ENCODE results near the gene AGPAT2. TPM values are rescaled to one million over a fixed set of nuclear protein-coding genes. Genes with fewer than 3 reads are reported as not detected.

AGPAT2 gene
- total RNA-seq, 1 donor from 2014 or later: 30.8 TPM

DNA sequence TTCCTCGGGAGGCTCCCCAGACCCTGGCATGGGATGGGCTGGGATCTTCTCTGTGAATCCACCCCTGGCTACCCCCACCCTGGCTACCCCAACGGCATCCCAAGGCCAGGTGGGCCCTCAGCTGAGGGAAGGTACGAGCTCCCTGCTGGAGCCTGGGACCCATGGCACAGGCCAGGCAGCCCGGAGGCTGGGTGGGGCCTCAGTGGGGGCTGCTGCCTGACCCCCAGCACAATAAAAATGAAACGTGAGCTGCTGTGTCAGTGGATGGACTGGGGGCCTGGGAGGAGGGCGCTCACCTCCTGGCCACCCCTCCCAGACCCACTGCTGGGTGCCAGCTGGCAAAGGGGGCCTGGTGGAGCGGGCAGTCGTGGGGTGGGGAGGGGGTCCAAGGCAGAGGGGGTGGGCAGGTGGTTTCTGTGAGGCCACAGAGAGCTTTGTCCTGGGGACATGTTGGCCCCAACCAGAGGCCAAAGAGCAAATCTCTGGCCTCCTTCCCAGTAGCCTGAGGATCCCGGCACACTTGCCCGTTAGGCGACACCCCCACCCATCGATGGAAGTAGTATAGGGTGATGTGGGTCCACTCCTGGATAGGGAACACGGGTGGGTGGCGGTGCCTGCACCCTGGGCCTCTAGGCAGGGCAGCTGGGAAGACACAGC, 14.7 kb downstream of the AGPAT2 start:
- H3K79me2 ChIP-seq (ENCODE audit: insufficient read depth, low read length): no peaks in the 10 kb centered on the region
- H3K27me3 ChIP-seq (ENCODE audit: insufficient read depth, low read length): no peaks in the 10 kb centered on the region
- no peak for TF ChIP-seq EZH2 (IDR thresholded peaks at IDR 0.05; ENCODE audit: insufficient read depth, low read length)
- no peak overlapping the region for H3K27ac ChIP-seq (ENCODE audit: low read depth, low read length)
- H3K4me2 ChIP-seq (ENCODE audit: low read length): no peak overlapping the region
- Mint-ChIP-seq H3K27me3 (ENCODE audit: low read depth, unreplicated experiment) (no peaks in the 10 kb centered on the region), H3K9me3 (ENCODE audit: unreplicated experiment) (no peaks in the 10 kb centered on the region), H3K27ac (ENCODE audit: unreplicated experiment) (no peak overlapping the region), H3K36me3 (ENCODE audit: low read depth, unreplicated experiment) (no peaks in the 10 kb centered on the region), H3K4me3 (ENCODE audit: unreplicated experiment) (no peak overlapping the region), H3K4me1 (ENCODE audit: low read depth, unreplicated experiment) (no peaks in the 10 kb centered on the region)
- no peaks in the 10 kb centered on the region for H3K36me3 ChIP-seq (ENCODE audit: insufficient read depth, low read length)
- DNase-seq (ENCODE audit: low read depth) (no peak), FAIRE-seq (no peak)
- H2AFZ ChIP-seq (ENCODE audit: low read depth, low read length): no peak overlapping the region
- H3K9ac ChIP-seq (ENCODE audit: low read length): no peak overlapping the region
- H3K4me1 ChIP-seq (ENCODE audit: insufficient read depth, low read length): no peaks in the 10 kb centered on the region
- H4K20me1 ChIP-seq (ENCODE audit: insufficient read depth, low read length): peaks cover under 1% of the 10 kb centered on the region
- H3K4me3 ChIP-seq (ENCODE audit: insufficient read depth, low read depth, low read length): no peak overlapping the region
- H3K9me3 ChIP-seq (ENCODE audit: insufficient read depth, low read depth, low read length): no peaks in the 10 kb centered on the region

DNA sequence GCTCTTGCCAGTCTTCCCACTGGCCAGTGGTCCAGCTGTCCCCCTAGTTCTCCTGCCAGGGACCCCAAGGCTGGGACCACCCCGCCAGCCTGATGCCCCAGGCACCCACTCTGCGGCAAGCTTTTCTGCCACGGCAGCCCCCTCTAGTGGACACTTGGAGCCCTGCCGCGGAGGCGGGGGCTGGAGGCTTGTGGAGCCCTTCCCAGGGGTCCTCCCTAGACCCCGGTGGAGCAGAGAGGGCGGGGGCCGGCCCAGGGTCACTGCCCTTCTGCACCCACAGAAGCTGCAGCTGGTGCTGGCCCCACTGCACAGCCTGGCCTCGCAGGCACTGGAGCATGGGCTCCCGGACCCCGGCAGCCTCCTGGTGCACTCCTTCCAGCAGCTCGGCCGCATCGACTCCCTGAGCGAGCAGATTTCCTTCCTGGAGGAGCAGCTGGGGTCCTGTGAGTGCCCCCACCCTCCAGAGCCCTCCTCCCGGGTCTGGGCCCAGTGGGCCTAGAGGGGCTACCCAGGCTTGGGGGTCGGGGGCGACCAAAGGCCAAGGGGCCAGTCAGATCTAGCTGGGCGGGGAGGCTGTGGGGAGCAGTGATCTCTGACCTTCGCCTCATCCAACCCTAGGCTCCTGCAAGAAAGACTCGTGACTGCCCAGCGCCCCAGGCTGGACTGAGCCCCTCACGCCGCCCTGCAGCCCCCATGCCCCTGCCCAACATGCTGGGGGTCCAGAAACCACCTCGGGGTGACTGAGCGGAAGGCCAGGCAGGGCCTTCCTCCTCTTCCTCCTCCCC, 15.4 kb downstream of the AGPAT2 start:
- no peaks in the 10 kb centered on the region for H3K4me1 Mint-ChIP-seq (ENCODE audit: low read depth, unreplicated experiment)
- no peaks in the 10 kb centered on the region for H3K36me3 Mint-ChIP-seq (ENCODE audit: low read depth, unreplicated experiment)
- no peaks in the 10 kb centered on the region for H3K27me3 ChIP-seq (ENCODE audit: insufficient read depth, low read length)
- DNase-seq (ENCODE audit: low read depth) (no peak), FAIRE-seq (no peak)
- no peaks in the 10 kb centered on the region for H3K9me3 ChIP-seq (ENCODE audit: insufficient read depth, low read depth, low read length)
- no peak overlapping the region for H2AFZ ChIP-seq (ENCODE audit: low read depth, low read length)
- H3K4me3 Mint-ChIP-seq (ENCODE audit: unreplicated experiment): no peak overlapping the region
- H3K4me2 ChIP-seq (ENCODE audit: low read length): no peak overlapping the region
- H3K36me3 ChIP-seq (ENCODE audit: insufficient read depth, low read length): no peaks in the 10 kb centered on the region
- H3K27ac Mint-ChIP-seq (ENCODE audit: unreplicated experiment): no peak overlapping the region
- no peaks in the 10 kb centered on the region for H3K9me3 Mint-ChIP-seq (ENCODE audit: unreplicated experiment)
- H3K4me1 ChIP-seq (ENCODE audit: insufficient read depth, low read length): no peaks in the 10 kb centered on the region
- H3K9ac ChIP-seq (ENCODE audit: low read length): no peak overlapping the region
- no peaks in the 10 kb centered on the region for H3K27me3 Mint-ChIP-seq (ENCODE audit: low read depth, unreplicated experiment)
- no peak overlapping the region for H3K4me3 ChIP-seq (ENCODE audit: insufficient read depth, low read depth, low read length)
- no peak overlapping the region for H3K27ac ChIP-seq (ENCODE audit: low read depth, low read length)
- no peaks in the 10 kb centered on the region for H4K20me1 ChIP-seq (ENCODE audit: insufficient read depth, low read length)
- H3K79me2 ChIP-seq (ENCODE audit: insufficient read depth, low read length): no peaks in the 10 kb centered on the region
- TF ChIP-seq, protein P1, sequence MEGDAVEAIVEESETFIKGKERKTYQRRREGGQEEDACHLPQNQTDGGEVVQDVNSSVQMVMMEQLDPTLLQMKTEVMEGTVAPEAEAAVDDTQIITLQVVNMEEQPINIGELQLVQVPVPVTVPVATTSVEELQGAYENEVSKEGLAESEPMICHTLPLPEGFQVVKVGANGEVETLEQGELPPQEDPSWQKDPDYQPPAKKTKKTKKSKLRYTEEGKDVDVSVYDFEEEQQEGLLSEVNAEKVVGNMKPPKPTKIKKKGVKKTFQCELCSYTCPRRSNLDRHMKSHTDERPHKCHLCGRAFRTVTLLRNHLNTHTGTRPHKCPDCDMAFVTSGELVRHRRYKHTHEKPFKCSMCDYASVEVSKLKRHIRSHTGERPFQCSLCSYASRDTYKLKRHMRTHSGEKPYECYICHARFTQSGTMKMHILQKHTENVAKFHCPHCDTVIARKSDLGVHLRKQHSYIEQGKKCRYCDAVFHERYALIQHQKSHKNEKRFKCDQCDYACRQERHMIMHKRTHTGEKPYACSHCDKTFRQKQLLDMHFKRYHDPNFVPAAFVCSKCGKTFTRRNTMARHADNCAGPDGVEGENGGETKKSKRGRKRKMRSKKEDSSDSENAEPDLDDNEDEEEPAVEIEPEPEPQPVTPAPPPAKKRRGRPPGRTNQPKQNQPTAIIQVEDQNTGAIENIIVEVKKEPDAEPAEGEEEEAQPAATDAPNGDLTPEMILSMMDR (IDR thresholded peaks at IDR 0.05; ENCODE audit: insufficient read depth, low read depth, low read length): peak; percentile 53
- no peak for TF ChIP-seq EZH2 (IDR thresholded peaks at IDR 0.05; ENCODE audit: insufficient read depth, low read length)

DNA sequence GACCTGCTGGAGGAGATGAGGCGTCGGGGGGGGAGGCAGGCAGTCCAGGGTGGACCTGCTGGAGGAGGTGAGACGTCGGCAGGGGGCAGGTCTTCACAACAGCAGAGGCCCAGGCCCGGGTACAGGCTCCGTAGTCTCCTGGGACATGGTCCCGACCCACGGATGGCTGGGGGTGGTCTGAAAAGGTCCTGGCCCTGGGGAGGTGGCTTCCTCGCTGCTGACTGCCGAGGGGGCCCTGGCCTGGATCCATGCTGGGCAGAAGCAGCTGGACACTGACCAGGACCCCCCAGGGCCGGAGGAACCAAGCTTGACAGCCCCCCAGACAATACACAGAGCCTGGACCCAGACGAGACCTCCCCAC, 16.0 kb downstream of the AGPAT2 start:
- Mint-ChIP-seq H3K27me3 (ENCODE audit: low read depth, unreplicated experiment) (no peaks in the 10 kb centered on the region), H3K4me1 (ENCODE audit: low read depth, unreplicated experiment) (no peaks in the 10 kb centered on the region), H3K9me3 (ENCODE audit: unreplicated experiment) (no peaks in the 10 kb centered on the region), H3K36me3 (ENCODE audit: low read depth, unreplicated experiment) (no peaks in the 10 kb centered on the region), H3K27ac (ENCODE audit: unreplicated experiment) (no peak overlapping the region), H3K4me3 (ENCODE audit: unreplicated experiment) (no peak overlapping the region)
- Histone ChIP-seq H3K27ac (ENCODE audit: low read depth, low read length) (no peak overlapping the region), H3K27me3 (ENCODE audit: insufficient read depth, low read length) (no peaks in the 10 kb centered on the region), H4K20me1 (ENCODE audit: insufficient read depth, low read length) (no peaks in the 10 kb centered on the region), H3K4me2 (ENCODE audit: low read length) (no peak overlapping the region), H3K4me1 (ENCODE audit: insufficient read depth, low read length) (no peaks in the 10 kb centered on the region), H3K4me3 (ENCODE audit: insufficient read depth, low read depth, low read length) (no peak overlapping the region), H3K9ac (ENCODE audit: low read length) (no peak overlapping the region), H3K36me3 (ENCODE audit: insufficient read depth, low read length) (no peaks in the 10 kb centered on the region), H3K79me2 (ENCODE audit: insufficient read depth, low read length) (no peaks in the 10 kb centered on the region), H3K9me3 (ENCODE audit: insufficient read depth, low read depth, low read length) (no peaks in the 10 kb centered on the region), H2AFZ (ENCODE audit: low read depth, low read length) (no peak overlapping the region)
- no peak for TF ChIP-seq EZH2 (IDR thresholded peaks at IDR 0.05; ENCODE audit: insufficient read depth, low read length)
- TF ChIP-seq, protein P1 (IDR thresholded peaks at IDR 0.05; ENCODE audit: insufficient read depth, low read depth, low read length): no peak
- FAIRE-seq (no peak), DNase-seq (ENCODE audit: low read depth) (no peak)
